OCI-LY3 (cell line): Measurements from ENCODE around the gene EYS.

Source experiments
- H2AFZ ChIP-seq: fragments of 200-600, 300-600 bp; shearing (Covaris generic); 2 replicates; pipeline ENCODE4 v1.6.0; 2014; ENCODE audit warnings: antibody characterized with exemption, low read depth, low read length
- H3K27ac ChIP-seq: fragments of 200-600, 300-600 bp; sonication (generic); 2 replicates; pipeline ENCODE4 v1.5.1; 2014; ENCODE audit warnings: mild to moderate bottlenecking, low read length, moderate library complexity, mixed read lengths
- H3K27me3 ChIP-seq: fragments of 200-600, 300-600 bp; sonication (generic); 2 replicates; pipeline ENCODE4 v1.6.1; 2014; ENCODE audit warnings: low read depth, low read length, mixed read lengths
- H3K36me3 ChIP-seq: fragments of 200-600, 300-600 bp; sonication (generic); replicated peaks from 2 replicates; pipeline ENCODE3; 2014; ENCODE audit warnings: low read depth, low read length, mixed read lengths
- H3K4me1 ChIP-seq: fragments of 300-600, 200-600 bp; sonication (generic); 2 replicates; pipeline ENCODE4 v1.6.1; 2014; ENCODE audit warnings: low read length, mixed read lengths
- H3K4me2 ChIP-seq: fragments of 200-600, 300-600 bp; sonication (generic); 2 replicates; pipeline ENCODE4 v1.6.1; 2014; ENCODE audit warnings: low read length, mixed read lengths
- H3K4me3 ChIP-seq: fragments of 300-600, 200-600 bp; sonication (generic); 2 replicates; pipeline ENCODE4 v1.5.1; 2014; ENCODE audit warnings: antibody characterized with exemption, mild to moderate bottlenecking, low read length, moderate library complexity
- H3K79me2 ChIP-seq: fragments of 300-600, 200-600 bp; shearing (Covaris generic); 2 replicates; pipeline ENCODE4 v1.6.1; 2014; ENCODE audit warnings: mild to moderate bottlenecking, low read length, mixed read lengths
- H3K9ac ChIP-seq: fragments of 300-600, 200-600 bp; shearing (Covaris generic); 2 replicates; pipeline ENCODE4 v1.6.0; 2014; ENCODE audit warnings: mild to moderate bottlenecking, low read length, moderate library complexity
- H3K9me3 ChIP-seq: fragments of 200-600, 300-600 bp; shearing (Covaris generic); 2 replicates; pipeline ENCODE4 v1.6.1; 2014; ENCODE audit warnings: low read length, mixed read lengths; ENCODE audit not compliant: insufficient read depth
- H4K20me1 ChIP-seq: fragments of 200-600, 300-600 bp; sonication (generic); 2 replicates; pipeline ENCODE4 v1.6.1; 2016; ENCODE audit warnings: low read length, mixed read lengths; ENCODE audit not compliant: insufficient read depth
- EZH2phosphoT487 ChIP-seq: fragments of 200-600 bp; shearing (Covaris generic); IDR thresholded peaks from 2 replicates; pipeline ENCODE4 v1.6.1; 2018; ENCODE audit warnings: antibody characterized with exemption, mixed run types, low read depth
- TF ChIP-seq, protein P1 (sequence below): fragments of 200-600, 300-600 bp; sonication (generic); IDR thresholded peaks from 2 replicates; pipeline ENCODE4 v1.5.1; 2014; ENCODE audit warnings: antibody characterized with exemption, low read length, low read depth

The EYS gene

DNA sequence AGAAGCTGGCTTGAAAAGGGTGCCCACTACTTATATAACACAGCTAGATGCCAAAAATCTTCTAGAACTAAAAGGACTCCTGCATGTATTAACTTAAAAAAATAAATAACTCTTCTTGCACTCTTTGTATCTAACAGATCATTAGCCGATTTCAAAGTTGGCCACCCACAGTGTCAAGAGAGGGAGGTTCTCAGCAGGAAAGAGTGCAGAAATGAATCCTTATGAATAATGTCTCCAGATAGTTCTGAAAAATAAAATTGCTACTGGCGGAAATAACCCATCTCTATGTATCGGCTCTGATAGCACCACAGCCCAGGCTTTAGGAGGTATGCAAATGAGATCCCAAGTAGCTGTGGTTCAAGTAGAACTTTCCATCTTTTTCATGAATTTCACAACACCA lies 1838.7 kb downstream of the EYS start:
- no peak overlapping the region for H3K27ac ChIP-seq
- no peaks in the 10 kb centered on the region for H3K27me3 ChIP-seq
- H2AFZ ChIP-seq = no peak overlapping the region
- H3K4me3 ChIP-seq = no peak overlapping the region
- no peaks in the 10 kb centered on the region for H3K9me3 ChIP-seq
- H3K4me1 ChIP-seq = no peaks in the 10 kb centered on the region
- H3K79me2 ChIP-seq = no peaks in the 10 kb centered on the region
- H3K4me2 ChIP-seq = no peak overlapping the region
- H4K20me1 ChIP-seq = no peaks in the 10 kb centered on the region
- no peak overlapping the region for H3K9ac ChIP-seq
- H3K36me3 ChIP-seq = no peaks in the 10 kb centered on the region
- TF ChIP-seq, protein P1, sequence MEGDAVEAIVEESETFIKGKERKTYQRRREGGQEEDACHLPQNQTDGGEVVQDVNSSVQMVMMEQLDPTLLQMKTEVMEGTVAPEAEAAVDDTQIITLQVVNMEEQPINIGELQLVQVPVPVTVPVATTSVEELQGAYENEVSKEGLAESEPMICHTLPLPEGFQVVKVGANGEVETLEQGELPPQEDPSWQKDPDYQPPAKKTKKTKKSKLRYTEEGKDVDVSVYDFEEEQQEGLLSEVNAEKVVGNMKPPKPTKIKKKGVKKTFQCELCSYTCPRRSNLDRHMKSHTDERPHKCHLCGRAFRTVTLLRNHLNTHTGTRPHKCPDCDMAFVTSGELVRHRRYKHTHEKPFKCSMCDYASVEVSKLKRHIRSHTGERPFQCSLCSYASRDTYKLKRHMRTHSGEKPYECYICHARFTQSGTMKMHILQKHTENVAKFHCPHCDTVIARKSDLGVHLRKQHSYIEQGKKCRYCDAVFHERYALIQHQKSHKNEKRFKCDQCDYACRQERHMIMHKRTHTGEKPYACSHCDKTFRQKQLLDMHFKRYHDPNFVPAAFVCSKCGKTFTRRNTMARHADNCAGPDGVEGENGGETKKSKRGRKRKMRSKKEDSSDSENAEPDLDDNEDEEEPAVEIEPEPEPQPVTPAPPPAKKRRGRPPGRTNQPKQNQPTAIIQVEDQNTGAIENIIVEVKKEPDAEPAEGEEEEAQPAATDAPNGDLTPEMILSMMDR = no peak
- TF ChIP-seq EZH2phosphoT487 = no peak

GRCh38 chr6:63864671-63865318 lies 1842.2 kb downstream of the EYS start:
- no peaks in the 10 kb centered on the region for H3K79me2 ChIP-seq
- TF ChIP-seq, protein P1 = no peak
- no peak for TF ChIP-seq EZH2phosphoT487
- no peaks in the 10 kb centered on the region for H3K9me3 ChIP-seq
- no peaks in the 10 kb centered on the region for H3K4me1 ChIP-seq
- no peaks in the 10 kb centered on the region for H3K27me3 ChIP-seq
- H3K27ac ChIP-seq = no peak overlapping the region
- no peak overlapping the region for H3K9ac ChIP-seq
- H3K4me3 ChIP-seq = no peak overlapping the region
- no peak overlapping the region for H3K4me2 ChIP-seq
- H3K36me3 ChIP-seq = no peaks in the 10 kb centered on the region
- H4K20me1 ChIP-seq = no peaks in the 10 kb centered on the region
- H2AFZ ChIP-seq = no peak overlapping the region

DNA sequence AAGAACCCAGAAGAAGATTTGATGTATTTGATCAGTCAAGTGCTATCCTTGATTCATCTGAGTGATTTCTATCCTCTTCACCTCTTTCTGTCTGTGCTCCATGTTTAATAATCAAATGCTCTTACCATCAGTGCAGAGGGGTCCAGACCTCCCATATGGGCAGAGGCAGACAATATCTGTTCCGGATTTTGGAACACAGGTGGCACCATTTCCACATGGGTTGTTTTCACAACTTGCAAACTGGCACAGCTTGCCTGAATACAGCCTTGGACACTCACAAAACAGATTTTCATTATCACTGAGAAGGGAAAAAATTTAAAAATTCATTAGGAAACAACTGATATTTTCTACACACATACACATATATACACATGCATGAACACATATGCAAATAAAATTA lies 1843.0 kb downstream of the EYS start:
- Histone ChIP-seq H3K27ac (no peak overlapping the region), H3K4me2 (no peak overlapping the region), H3K4me1 (no peaks in the 10 kb centered on the region), H3K9ac (no peak overlapping the region), H3K79me2 (no peaks in the 10 kb centered on the region), H3K27me3 (no peaks in the 10 kb centered on the region), H4K20me1 (no peaks in the 10 kb centered on the region), H2AFZ (no peak overlapping the region), H3K36me3 (no peaks in the 10 kb centered on the region), H3K4me3 (no peak overlapping the region), H3K9me3 (no peaks in the 10 kb centered on the region)
- TF ChIP-seq, protein P1 = no peak
- TF ChIP-seq EZH2phosphoT487 = no peak

DNA sequence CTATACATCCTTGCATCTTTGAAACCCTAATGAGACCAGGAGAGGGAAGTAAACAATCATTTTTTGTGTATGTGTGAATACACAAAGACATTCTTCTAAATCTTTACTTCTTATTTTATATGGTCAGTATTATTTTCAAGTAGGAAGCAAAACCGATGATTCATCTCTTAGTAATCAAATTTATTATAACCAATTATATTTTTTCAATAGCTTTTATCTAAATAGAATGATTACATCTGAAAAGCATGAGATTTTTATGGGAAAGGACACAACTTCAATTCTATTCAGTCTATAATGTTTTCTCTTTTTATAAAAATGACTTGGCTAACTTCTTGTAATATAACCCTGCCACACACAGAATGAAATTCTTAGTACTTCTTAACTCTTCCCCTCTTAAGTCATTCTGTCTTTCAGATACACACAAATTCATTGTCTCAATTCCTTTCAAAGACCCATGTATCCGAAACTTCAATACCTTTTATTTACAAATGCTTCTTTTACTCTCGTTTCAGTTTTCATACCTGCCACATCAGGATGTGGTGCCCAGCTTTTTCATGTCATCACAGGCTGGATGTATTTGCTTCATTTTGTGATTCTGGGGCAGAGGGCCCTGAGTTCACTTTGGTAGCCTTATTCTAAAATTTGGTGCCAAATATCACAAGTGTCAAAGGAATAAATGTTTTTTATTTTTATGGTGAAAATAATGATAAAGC lies 1844.4 kb downstream of the EYS start:
- no peaks in the 10 kb centered on the region for H3K9me3 ChIP-seq
- no peak overlapping the region for H3K4me3 ChIP-seq
- H3K4me2 ChIP-seq = no peak overlapping the region
- no peaks in the 10 kb centered on the region for H3K79me2 ChIP-seq
- no peak overlapping the region for H3K9ac ChIP-seq
- TF ChIP-seq, protein P1 = no peak
- no peak for TF ChIP-seq EZH2phosphoT487
- no peaks in the 10 kb centered on the region for H3K27me3 ChIP-seq
- H2AFZ ChIP-seq = peak overlapping the region; percentile 25; the same call in 1 of the 2 replicates
- no peaks in the 10 kb centered on the region for H3K4me1 ChIP-seq
- no peaks in the 10 kb centered on the region for H4K20me1 ChIP-seq
- no peak overlapping the region for H3K27ac ChIP-seq
- H3K36me3 ChIP-seq = no peaks in the 10 kb centered on the region
